Measurements from ENCODE around the gene MBNL2. TPM values are rescaled to one million over a fixed set of nuclear protein-coding genes. Genes with fewer than 3 reads are reported as not detected.

MBNL2 gene
- total and polyA plus RNA-seq, 2 experiments from 2014 or later = 0.55 to 3.2 TPM

DNA sequence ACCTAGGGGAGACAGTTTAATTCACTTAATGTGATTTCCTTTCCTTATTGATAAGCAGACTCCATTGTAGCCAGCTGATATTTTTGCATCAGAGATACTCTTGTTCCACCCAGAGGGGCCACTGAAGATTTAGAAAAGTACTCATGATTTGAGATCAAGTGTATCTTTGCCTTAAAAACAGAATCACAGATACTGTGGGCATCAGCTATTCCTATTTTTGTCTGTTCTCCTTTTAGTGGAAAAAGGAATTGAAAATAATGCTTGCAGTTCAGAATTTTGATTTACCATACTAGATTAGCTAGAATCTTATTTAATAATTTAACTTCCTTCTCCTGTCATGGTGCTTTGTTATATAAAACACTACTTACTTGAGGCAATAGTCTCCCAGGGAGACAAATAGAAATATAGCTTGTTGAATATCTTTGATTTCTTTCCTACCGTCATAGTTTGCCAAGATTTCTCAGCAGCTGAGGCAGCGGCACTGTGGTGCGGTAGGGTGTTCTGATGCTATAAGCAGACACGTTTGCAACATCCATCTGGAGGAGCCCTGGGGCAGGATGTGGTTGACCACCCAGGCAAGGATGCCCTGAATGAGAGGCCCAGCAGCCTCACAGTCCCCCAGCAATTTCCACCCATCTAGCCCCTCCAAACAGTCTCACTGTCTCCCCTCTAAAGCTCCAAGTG is 164.8 kb downstream of the MBNL2 start:
- Histone ChIP-seq H4K20me1 (replicated peaks; ENCODE audit: insufficient read depth) (no peaks in the 10 kb centered on the region), H3K36me3 (ENCODE audit: insufficient read depth) (no peaks in the 10 kb centered on the region), H3K27me3 (ENCODE audit: insufficient read depth) (no peaks in the 10 kb centered on the region), H3K4me1 (ENCODE audit: insufficient read depth) (peaks cover 4% of the 10 kb centered on the region; the same call in 1 of the 2 replicates), H3K79me2 (replicated peaks; ENCODE audit: insufficient read depth) (no peaks in the 10 kb centered on the region), H3K4me2 (no peak overlapping the region), H3K27ac (ENCODE audit: low read depth) (no peak overlapping the region), H3K9me2 (ENCODE audit: insufficient read depth) (peaks cover 11% of the 10 kb centered on the region), H2AFZ (no peak overlapping the region), H3K4me3 (no peak overlapping the region), H3F3A (replicated peaks; ENCODE audit: low read depth) (no peaks in the 10 kb centered on the region)
- Mint-ChIP-seq H3K27ac (no peak overlapping the region), H3K4me3 (no peak overlapping the region), H3K27me3 (ENCODE audit: insufficient read depth, low read depth, poor library complexity) (no peaks in the 10 kb centered on the region), H3K36me3 (ENCODE audit: low read depth) (no peaks in the 10 kb centered on the region), H3K9me3 (no peaks in the 10 kb centered on the region; the same call in 2 of the 3 replicates), H3K4me1 (no peaks in the 10 kb centered on the region)
- no peak for DNase-seq (ENCODE audit: low spot score)
- no peak for ATAC-seq
- TF ChIP-seq, protein P1, sequence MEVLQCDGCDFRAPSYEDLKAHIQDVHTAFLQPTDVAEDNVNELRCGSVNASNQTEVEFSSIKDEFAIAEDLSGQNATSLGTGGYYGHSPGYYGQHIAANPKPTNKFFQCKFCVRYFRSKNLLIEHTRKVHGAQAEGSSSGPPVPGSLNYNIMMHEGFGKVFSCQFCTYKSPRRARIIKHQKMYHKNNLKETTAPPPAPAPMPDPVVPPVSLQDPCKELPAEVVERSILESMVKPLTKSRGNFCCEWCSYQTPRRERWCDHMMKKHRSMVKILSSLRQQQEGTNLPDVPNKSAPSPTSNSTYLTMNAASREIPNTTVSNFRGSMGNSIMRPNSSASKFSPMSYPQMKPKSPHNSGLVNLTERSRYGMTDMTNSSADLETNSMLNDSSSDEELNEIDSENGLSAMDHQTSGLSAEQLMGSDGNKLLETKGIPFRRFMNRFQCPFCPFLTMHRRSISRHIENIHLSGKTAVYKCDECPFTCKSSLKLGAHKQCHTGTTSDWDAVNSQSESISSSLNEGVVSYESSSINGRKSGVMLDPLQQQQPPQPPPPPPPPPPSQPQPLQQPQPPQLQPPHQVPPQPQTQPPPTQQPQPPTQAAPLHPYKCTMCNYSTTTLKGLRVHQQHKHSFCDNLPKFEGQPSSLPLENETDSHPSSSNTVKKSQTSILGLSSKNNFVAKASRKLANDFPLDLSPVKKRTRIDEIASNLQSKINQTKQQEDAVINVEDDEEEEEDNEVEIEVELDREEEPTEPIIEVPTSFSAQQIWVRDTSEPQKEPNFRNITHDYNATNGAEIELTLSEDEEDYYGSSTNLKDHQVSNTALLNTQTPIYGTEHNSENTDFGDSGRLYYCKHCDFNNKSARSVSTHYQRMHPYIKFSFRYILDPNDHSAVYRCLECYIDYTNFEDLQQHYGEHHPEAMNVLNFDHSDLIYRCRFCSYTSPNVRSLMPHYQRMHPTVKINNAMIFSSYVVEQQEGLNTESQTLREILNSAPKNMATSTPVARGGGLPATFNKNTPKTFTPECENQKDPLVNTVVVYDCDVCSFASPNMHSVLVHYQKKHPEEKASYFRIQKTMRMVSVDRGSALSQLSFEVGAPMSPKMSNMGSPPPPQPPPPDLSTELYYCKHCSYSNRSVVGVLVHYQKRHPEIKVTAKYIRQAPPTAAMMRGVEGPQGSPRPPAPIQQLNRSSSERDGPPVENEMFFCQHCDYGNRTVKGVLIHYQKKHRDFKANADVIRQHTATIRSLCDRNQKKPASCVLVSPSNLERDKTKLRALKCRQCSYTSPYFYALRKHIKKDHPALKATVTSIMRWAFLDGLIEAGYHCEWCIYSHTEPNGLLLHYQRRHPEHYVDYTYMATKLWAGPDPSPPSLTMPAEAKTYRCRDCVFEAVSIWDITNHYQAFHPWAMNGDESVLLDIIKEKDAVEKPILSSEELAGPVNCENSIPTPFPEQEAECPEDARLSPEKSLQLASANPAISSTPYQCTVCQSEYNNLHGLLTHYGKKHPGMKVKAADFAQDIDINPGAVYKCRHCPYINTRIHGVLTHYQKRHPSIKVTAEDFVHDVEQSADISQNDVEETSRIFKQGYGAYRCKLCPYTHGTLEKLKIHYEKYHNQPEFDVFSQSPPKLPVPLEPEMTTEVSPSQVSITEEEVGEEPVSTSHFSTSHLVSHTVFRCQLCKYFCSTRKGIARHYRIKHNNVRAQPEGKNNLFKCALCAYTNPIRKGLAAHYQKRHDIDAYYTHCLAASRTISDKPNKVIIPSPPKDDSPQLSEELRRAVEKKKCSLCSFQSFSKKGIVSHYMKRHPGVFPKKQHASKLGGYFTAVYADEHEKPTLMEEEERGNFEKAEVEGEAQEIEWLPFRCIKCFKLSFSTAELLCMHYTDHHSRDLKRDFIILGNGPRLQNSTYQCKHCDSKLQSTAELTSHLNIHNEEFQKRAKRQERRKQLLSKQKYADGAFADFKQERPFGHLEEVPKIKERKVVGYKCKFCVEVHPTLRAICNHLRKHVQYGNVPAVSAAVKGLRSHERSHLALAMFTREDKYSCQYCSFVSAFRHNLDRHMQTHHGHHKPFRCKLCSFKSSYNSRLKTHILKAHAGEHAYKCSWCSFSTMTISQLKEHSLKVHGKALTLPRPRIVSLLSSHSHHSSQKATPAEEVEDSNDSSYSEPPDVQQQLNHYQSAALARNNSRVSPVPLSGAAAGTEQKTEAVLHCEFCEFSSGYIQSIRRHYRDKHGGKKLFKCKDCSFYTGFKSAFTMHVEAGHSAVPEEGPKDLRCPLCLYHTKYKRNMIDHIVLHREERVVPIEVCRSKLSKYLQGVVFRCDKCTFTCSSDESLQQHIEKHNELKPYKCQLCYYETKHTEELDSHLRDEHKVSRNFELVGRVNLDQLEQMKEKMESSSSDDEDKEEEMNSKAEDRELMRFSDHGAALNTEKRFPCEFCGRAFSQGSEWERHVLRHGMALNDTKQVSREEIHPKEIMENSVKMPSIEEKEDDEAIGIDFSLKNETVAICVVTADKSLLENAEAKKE (CRISPR knock-in tag; IDR thresholded peaks at IDR 0.05) = no peak
- TF ChIP-seq JUNB (IDR thresholded peaks at IDR 0.05; ENCODE audit: unreplicated experiment) = no peak
- no peak for TF ChIP-seq NANOG (IDR thresholded peaks at IDR 0.05; ENCODE audit: borderline replicate concordance)
- no peak for TF ChIP-seq EZH2phosphoT487 (IDR thresholded peaks at IDR 0.05; ENCODE audit: unreplicated experiment)
- no peak for TF ChIP-seq POLR2AphosphoS5 (IDR thresholded peaks at IDR 0.05; ENCODE audit: low read depth)
- TF ChIP-seq, protein P2, sequence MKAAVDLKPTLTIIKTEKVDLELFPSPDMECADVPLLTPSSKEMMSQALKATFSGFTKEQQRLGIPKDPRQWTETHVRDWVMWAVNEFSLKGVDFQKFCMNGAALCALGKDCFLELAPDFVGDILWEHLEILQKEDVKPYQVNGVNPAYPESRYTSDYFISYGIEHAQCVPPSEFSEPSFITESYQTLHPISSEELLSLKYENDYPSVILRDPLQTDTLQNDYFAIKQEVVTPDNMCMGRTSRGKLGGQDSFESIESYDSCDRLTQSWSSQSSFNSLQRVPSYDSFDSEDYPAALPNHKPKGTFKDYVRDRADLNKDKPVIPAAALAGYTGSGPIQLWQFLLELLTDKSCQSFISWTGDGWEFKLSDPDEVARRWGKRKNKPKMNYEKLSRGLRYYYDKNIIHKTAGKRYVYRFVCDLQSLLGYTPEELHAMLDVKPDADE (IDR thresholded peaks at IDR 0.05) = no peak
- TF ChIP-seq CREB1 (CRISPR knock-in tag; IDR thresholded peaks at IDR 0.05; ENCODE audit: low read depth) = no peak
- TF ChIP-seq, protein P3, sequence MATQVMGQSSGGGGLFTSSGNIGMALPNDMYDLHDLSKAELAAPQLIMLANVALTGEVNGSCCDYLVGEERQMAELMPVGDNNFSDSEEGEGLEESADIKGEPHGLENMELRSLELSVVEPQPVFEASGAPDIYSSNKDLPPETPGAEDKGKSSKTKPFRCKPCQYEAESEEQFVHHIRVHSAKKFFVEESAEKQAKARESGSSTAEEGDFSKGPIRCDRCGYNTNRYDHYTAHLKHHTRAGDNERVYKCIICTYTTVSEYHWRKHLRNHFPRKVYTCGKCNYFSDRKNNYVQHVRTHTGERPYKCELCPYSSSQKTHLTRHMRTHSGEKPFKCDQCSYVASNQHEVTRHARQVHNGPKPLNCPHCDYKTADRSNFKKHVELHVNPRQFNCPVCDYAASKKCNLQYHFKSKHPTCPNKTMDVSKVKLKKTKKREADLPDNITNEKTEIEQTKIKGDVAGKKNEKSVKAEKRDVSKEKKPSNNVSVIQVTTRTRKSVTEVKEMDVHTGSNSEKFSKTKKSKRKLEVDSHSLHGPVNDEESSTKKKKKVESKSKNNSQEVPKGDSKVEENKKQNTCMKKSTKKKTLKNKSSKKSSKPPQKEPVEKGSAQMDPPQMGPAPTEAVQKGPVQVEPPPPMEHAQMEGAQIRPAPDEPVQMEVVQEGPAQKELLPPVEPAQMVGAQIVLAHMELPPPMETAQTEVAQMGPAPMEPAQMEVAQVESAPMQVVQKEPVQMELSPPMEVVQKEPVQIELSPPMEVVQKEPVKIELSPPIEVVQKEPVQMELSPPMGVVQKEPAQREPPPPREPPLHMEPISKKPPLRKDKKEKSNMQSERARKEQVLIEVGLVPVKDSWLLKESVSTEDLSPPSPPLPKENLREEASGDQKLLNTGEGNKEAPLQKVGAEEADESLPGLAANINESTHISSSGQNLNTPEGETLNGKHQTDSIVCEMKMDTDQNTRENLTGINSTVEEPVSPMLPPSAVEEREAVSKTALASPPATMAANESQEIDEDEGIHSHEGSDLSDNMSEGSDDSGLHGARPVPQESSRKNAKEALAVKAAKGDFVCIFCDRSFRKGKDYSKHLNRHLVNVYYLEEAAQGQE (IDR thresholded peaks at IDR 0.05; ENCODE audit: unreplicated experiment) = no peak
- TF ChIP-seq, protein P4, sequence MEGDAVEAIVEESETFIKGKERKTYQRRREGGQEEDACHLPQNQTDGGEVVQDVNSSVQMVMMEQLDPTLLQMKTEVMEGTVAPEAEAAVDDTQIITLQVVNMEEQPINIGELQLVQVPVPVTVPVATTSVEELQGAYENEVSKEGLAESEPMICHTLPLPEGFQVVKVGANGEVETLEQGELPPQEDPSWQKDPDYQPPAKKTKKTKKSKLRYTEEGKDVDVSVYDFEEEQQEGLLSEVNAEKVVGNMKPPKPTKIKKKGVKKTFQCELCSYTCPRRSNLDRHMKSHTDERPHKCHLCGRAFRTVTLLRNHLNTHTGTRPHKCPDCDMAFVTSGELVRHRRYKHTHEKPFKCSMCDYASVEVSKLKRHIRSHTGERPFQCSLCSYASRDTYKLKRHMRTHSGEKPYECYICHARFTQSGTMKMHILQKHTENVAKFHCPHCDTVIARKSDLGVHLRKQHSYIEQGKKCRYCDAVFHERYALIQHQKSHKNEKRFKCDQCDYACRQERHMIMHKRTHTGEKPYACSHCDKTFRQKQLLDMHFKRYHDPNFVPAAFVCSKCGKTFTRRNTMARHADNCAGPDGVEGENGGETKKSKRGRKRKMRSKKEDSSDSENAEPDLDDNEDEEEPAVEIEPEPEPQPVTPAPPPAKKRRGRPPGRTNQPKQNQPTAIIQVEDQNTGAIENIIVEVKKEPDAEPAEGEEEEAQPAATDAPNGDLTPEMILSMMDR (conservative IDR thresholded peaks at IDR 0.05; ENCODE audit: low read depth in 2 of 2) = no peak
- TF ChIP-seq EZH2 (IDR thresholded peaks at IDR 0.05; ENCODE audit: low read depth, unreplicated experiment) = no peak
- no peak for TF ChIP-seq ZNF331 (CRISPR knock-in tag; IDR thresholded peaks at IDR 0.05; ENCODE audit: low read depth)
- TF ChIP-seq STAT1 (IDR thresholded peaks at IDR 0.05; ENCODE audit: unreplicated experiment) = no peak
- no peak for TF ChIP-seq ZNF114 (CRISPR knock-in tag; IDR thresholded peaks at IDR 0.05)
